Right lobe of liver (tissue), 4 donors: ENCODE measurements around the gene ERC2.

Source experiments
- CTCF ChIP-seq, 4 donors: fragments of 200-600 bp in 3 of 4; fragments of 450-650 bp in 1 of 4; IDR thresholded peaks; one replicate each; pipeline versions ENCODE4 v1.5.1 to v1.8.0; 2016 to 2022; ENCODE audit warnings: antibody characterized with exemption in 4 of 4, mild to moderate bottlenecking in 2 of 4
- POLR2A ChIP-seq: fragments of 450-650 bp; IDR thresholded peaks from one replicate; pipeline ENCODE4 v1.6.1; 2017; ENCODE audit warnings: antibody characterized with exemption, mild to moderate bottlenecking
- donor health status: DM: no; HTN: no; CAD: no.
- donor health status: DM: no; HTN: no; CAD: no.
- donor health status: DM: no; HTN: yes; CAD: no.

GRCh38 chr3:56321383-56321782 is 146.9 kb downstream of the ERC2 start:
- TF ChIP-seq POLR2A (no peak), CTCF (IDR thresholded peaks at IDR 0.05) (no peak)
